SH-SY5Y (cell line): Measurements from ENCODE around the gene LMBR1.

Experiments used
- GATA2 ChIP-seq: IDR thresholded peaks from 2 replicates; pipeline ENCODE4 v1.6.1; 2011; ENCODE audit warnings: mild to moderate bottlenecking, low read depth, low read length
- GATA3 ChIP-seq: IDR thresholded peaks from 2 replicates; pipeline ENCODE4 v1.6.1; 2011; ENCODE audit warnings: low read depth, mild to moderate bottlenecking, low read length, moderate library complexity

DNA sequence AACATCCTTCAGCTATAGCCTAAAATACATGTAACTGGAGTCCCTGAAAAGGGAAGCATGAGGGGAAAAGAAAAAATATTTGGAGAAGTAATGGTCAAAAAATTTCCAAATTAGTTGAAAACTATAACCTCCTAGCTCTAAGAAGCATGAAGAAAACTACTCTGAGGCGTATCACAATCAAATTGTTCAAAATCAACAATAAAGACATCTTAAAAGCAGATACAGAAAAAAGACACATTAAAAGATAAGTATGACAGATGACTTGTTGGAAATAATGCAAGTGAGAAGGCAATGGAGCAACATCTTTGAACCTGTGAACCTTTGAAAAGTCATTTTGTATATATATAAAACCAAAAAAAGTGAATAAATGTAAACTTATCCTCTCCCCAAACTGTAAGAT lies 159.3 kb downstream of the LMBR1 start:
- TF ChIP-seq GATA2 (no peak), GATA3 (no peak)
